ENCODE results near the gene ABL1.

ABL1 gene

DNA sequence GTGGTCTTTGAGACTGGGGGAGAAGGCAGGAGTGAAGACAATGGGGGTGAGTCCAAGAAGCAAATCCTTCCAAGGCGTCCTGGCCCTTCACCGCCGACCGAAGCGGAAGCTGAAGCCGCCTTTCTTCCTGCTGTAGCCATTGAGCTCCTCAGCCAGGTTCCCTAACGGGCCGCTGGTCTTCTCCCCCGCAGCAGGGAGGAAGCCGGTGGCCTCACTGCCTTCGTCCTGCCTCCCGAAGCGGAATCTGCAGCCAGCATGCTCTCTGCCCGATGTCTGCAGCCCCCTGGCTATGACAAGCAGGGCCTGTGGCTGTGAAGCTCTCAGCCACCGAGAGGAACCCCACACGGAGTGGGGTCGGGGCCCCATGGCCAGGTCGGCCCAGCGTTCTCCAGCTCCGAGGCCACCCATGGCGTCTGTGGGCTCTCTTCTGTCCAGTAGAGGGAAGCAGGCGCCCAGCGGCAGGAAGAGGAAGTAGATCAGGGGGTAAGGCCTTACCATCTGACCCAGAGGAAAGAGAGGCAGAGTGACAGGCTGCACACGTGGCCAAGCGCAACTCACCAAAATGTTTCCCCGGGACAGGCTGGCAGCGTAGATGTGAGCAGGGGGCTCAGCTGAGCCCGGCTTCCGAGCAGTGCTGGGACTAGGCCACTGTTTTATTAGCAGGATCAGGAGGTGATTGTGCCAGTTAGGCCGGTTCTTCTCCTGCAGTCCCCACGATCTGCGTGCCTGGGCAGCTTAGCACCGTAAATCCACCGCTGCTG is 58.5 kb downstream of the ABL1 start:
- no peak for DNase-seq

- no peak for DNase-seq
Measured at GRCh38 chr9:130894546-130894945, 59.5 kb downstream of the ABL1 start.

DNA sequence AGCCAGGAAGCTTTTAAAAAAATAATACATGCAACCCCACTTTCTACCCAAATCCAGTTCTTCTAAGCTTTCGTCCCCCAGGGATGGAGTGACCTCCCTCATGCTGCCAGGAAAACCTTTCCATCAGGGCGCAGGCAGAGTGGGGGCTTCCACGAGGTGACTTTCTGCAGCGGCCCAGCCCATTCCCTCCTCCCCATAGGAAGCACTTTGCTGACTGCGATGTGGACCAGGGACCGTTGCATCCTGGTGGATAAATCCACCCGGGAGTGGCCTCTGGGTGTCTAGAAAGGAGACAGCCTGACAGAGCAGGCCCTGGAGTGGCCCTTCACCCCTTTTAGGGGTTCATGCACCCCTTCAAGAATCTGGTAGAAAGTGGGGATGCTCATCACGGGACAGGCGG is 60.0 kb downstream of the ABL1 start:
- no peak for DNase-seq

DNA sequence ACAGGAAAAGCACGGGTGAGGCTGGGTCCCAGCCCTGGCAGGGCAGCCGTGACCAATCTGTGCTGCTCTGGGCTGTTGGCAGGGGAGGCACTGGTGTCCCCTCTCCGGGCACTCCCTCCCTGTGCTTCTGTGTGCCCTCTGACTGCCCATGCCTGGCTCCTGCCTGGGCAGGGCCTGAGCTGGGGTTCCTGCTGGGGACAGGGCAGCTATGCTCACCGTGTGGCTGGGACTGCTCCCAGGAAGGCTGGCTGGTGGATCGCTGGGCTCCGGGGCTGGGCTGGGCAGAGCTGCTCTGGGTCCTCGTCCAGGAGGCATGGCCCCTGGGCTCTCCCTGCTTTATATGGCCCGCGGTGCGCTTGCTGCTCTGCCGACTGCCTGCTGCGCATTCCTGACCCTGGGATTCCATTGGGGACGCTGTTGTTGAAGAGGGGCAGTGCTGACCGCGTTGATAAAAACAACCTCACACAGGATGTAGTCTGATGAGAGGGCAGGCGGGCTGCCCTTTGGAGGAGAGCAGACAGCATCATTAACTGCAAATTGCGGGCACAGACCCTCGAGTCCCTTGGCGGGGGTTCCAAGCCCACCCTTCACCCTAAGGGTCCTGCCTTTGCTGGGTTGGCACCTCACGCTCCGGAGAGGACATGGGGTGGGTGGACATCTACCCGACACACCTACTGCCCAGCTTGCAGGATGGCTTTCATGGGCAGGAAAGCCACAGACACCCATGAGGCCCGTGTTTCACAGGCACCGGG is 60.6 kb downstream of the ABL1 start:
- DNase-seq, result no peak

DNA sequence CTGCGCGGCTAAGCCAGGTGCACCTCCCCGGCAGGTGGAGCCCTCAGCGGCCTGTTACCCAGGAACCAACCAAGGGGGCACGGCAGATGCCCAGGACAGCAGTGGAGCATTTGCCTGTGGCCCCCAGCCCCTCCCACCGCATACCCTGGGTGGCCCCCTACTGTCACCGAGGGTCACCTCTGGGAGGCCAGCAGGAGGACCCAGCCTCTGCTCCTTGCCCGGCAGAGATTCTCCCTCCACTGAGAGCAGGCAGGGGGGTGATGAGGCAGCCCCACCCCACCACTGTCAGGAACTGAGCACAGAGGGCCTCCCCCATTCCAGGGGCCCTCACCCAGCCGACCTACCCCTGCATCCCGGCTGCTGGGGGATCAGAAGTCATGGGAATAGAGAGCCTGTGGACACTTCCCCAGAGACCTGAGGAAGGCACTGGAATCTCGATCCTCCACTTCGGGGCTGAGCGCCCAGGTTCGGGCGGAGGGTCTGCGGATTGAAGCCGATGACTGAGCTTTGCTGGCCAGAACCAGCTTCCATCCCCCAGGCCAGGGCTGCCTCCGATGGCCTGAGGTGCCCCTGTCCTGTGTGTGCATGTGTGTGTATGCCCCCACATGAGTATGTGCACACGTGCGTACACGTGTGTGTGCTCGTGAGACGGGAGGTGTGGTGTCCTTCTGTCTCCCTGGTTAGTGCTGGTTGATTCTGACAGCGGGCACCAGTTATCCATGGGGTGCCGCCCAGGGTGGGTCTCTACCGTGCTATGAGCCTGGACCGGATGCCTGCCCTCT is 61.4 kb downstream of the ABL1 start, which contains the start of gene QRFP:
Gene QRFP, minus strand, starts transcription at position 580 of the 782 bp plus-strand sequence. CDS start 2,974 bp downstream, outside the sequence.
- DNase-seq, result no peak

DNA sequence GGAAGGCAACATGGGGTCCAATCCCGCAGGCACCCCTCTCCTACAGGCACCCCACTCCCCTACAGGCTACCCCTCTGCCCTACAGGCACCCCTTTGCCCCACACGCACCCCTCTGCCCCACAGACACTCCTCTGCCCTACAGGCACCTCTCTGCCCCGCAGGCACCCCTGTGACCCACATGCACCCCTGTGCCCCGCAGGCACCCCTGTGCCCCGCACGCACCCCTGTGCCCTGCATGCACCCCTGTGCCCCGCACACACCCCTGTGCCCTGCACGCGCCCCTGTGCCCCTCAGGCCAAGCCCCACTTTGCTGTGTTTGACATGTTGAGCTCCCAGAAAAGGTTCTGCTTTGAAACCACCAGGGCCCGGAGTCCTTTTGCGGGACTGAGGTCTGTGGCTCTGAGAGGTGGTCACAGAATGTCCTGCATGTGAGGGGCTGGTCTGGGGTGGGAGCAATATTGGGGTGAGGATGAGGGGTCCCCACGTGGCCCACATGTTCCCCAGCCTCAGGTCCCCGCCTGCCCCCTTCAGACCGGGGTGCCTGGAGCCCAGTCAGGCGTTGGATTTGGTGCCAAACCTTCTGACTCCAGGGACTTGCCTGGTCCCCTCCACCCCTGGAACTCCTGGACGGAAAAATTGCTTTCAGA is 62.2 kb downstream of the ABL1 start:
- no peak for DNase-seq

DNA sequence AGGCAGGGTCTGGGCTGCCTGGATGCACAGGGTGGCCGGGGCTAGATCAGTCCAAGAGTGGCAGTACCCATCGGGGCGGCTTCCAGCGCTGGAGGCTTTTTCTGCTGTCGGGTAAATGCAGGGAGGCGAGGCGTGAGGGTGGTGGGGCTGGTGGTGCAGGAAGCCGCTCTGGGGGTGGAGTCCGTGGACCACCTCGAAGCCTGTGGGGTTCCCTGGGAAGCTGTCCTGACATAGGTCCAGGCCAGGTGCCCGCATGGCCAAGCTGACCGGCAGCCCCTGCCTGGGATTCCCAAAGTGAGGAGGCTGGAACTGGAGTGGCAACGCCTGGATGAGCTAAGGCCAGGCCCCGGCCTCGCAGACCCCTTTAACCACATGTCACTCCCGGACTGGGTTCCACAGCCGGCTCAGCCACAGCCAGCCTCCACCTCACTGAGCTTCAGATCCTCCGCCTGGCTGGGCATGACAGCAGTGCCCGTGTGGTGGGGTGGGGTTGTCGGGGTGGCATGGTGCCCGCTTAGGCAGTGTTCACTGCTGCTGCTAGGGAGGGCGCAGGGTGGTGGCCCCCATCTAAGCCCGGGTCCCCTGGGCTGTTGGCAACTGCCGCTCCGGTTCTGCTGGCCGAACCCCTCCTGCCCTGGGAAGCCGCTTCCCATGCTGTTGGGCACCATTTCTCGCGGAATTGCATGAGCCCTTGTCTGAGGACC is 62.9 kb downstream of the ABL1 start:
- no peak for DNase-seq

DNA sequence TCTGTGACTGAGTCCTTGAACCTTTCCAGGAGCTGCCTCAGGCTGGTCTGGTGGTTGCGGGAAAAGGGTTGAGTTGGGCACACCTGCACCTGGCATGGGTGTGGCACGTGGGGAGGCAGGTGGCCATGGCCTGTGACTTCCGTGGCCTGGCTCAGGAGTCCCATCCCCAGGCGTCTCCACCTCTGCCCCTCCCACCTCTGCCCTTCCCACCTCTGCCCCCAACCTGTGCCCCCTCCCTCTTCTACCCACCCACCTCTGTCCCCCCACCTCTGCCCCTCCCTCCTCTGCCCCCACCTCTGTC is 63.4 kb downstream of the ABL1 start:
- no peak for DNase-seq

DNA sequence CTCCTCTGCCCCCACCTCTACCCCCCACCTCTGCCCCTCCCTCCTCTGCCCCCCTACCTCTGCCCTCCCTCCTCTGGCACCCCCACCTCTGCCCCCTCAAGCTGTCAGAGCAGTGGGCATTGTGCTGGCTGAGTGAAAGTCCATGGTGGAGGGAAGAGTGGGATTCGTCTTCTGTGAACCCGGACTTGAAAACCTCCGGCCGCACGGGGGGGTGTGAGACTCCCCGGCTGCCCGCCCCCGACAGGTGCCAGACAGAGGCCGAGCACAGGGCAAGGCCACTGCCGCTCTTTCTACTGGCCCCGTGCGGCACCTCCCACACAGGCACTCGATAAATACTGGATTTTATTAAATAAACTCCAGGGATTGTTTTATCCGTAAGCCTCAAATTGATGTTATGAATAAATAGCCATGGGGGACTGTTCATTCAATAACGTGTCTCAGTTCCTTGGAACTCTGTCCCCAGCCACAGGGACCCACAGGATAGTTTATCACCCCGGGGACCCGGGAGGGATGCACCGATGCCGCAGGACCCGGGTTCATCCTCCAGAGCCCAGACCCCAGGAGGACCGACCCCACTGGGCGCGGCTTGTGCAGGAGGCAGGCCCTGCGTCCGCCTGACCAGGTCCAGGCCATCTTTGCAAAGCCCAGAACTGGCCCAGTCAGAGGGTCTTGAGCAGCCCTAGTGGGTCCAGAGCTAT is 64.1 kb downstream of the ABL1 start:
- DNase-seq, result no peak

DNA sequence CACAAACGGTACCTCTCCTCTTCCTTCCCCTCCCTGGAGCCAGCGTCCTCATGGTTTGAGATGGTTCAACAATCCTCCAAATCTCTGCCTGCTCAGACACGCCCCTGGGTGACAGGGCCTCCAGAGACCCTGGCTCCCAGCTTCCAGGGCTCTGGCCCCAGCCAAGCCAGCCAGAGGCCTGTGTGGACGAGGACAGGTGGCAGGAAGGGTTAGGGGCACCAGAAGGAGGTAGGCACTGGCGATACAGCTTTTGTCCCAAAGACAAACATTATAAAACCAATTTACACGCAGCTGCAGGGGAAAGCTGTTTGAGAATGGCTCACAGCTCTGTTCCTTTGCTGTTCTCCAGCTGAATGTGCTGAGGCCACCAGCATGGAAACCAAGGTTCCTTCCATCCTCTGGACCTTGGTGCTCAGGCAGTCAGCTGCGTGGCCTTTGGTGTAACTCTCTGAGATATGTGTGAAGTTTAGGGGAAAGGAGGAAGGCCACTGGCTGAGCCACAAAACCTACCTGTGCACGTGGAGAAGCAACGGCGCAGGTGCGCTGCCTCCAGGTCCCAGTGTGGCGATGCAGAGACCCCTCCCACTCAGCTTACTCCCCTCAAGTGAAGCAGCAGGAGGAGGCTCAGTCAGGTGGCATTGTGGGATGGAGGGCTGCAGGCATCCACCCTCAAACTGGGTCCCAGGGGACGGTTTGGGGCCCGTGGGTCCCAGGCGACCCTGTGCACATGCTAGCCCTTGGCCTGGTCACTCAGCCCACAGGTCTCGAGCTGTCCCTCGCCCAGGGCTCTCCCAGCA is 65.8 kb downstream of the ABL1 start:
- no peak for DNase-seq

DNA sequence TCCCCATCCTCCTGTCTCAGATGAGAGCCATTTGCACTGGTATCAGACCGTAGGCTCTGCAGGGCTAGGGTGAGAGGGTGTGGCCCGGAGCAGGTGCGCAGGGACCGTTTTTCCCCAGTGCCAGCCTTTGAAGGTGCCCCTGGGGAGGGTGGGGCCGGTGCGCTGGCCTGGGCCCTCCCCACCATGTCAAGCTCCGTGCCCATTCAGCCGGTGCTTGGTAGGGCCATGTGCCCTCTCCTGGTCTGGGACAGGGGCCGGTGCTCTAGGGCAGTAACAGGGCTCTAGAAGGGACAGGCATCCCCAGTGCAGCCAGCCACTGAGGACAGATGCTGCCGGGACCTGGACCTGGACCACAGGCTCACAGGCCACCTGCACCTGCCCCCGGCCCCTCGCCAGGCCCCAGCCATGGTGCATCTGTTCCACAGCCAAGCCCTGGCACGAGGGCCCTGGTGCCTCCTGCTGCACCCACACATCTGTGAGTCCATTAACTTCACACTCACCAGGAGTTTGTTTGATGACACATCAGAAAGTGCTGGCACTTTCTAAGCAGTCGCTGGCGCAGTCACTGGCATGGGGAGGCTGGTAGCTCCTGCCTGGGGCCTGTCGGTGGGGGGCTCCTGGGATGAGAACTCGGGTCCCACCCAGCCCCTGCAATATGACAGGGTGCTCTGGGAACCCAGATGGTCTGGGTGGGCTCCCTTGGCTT is 66.6 kb downstream of the ABL1 start:
- no peak for DNase-seq

- DNase-seq, result no peak
Measured at GRCh38 chr9:130902204-130903185, 67.4 kb downstream of the ABL1 start.

- no peak for DNase-seq
Measured at GRCh38 chr9:130903194-130904069, 68.4 kb downstream of the ABL1 start.

GRCh38 chr9:130904070-130905044 is 69.3 kb downstream of the ABL1 start:
- DNase-seq, result no peak

DNA sequence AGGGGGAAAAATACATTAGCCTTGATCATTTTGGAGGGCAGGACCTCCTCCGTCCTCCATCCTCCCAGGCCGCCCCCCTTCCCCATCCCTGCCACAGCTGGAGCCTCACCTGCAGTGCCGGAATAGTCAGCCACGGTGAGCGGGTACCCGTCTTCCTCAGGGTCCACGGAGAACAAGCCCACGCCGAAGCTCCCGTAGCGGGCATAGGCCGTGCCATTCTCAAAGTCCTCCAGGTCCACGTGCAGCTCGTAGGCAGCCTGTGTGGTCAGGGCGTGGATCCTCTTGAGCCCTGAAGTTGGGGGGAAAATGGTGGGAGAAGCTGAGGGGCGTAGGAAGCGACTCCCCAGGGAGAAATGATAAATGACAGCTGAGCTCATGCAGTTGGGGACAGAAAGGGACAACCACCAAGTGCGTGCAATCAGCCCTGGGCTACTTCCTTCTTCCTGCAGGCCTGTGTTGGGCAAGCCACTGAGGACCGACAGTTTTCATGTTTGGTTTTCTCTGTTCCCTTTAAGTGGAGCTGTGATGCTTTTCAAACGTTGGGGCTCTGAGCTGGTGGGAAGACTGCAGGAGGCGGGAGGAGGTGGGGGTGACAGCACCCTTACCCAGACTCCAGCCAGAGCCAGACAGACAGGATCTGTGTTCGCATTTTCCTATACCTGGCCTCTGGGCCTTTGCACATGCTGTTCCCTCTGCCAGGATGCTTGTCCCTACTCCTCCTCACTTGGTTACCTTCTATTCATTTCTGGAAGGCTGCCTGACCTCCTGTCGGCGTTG is 70.3 kb downstream of the ABL1 start:
- DNase-seq, result no peak
